CD4-positive, alpha-beta T cell treated with Interleukin-17A for 4 hours (primary cell): Measurements from ENCODE around the gene MED9.

Experiments used
- DNase-seq: peaks from one replicate; pipeline ENCODE4 v3.0.0-alpha.2; 2020; ENCODE audit warnings: mixed read lengths

The MED9 gene

GRCh38 chr17:17506181-17506741 lies 29.5 kb downstream of the MED9 start:
- no peak for DNase-seq

GRCh38 chr17:17506893-17507464 lies 30.2 kb downstream of the MED9 start:
- DNase-seq, result no peak

GRCh38 chr17:17507465-17508011 lies 30.7 kb downstream of the MED9 start:
- no peak for DNase-seq

GRCh38 chr17:17508019-17508535 lies 31.3 kb downstream of the MED9 start:
- DNase-seq, result no peak

- DNase-seq, result no peak
Observed at GRCh38 chr17:17508646-17509591, 32.1 kb downstream of the MED9 start.

- DNase-seq, result no peak
Observed at GRCh38 chr17:17509601-17510425, 33.0 kb downstream of the MED9 start.

- no peak for DNase-seq
Observed at GRCh38 chr17:17510456-17511292, 33.9 kb downstream of the MED9 start.

GRCh38 chr17:17511293-17511741 lies 34.5 kb downstream of the MED9 start:
- DNase-seq, result no peak

GRCh38 chr17:17511881-17512858 lies 35.4 kb downstream of the MED9 start:
- DNase-seq, result no peak

- no peak for DNase-seq
Observed at GRCh38 chr17:17512866-17513265, 36.1 kb downstream of the MED9 start.

- no peak for DNase-seq
Observed at GRCh38 chr17:17513626-17514025, 36.8 kb downstream of the MED9 start.

- DNase-seq, result no peak
Observed at GRCh38 chr17:17514361-17514992, 37.7 kb downstream of the MED9 start.

GRCh38 chr17:17514993-17515933 lies 38.5 kb downstream of the MED9 start:
- DNase-seq, result no peak

- DNase-seq, result no peak
Observed at GRCh38 chr17:17515934-17516930, 39.4 kb downstream of the MED9 start.

- DNase-seq, result no peak
Observed at GRCh38 chr17:17516941-17517720, 40.3 kb downstream of the MED9 start.

- DNase-seq, result no peak
Observed at GRCh38 chr17:17518014-17518413, 41.2 kb downstream of the MED9 start.
